Measurements from ENCODE around the gene AOAH.

AOAH gene

GRCh38 chr7:36686499-36686898 lies 37.8 kb downstream of the AOAH start:
- no peak overlapping the region for H3K4me3 ChIP-seq (replicated peaks; ENCODE audit: low read depth, low read length)
- peak; percentile 14 for DNase-seq (ENCODE audit: low read depth)
- TF ChIP-seq CTCF (IDR thresholded peaks at IDR 0.05; ENCODE audit: low read length, missing control alignments) = no peak

- H3K4me3 ChIP-seq (replicated peaks; ENCODE audit: low read depth, low read length) = no peak overlapping the region
- TF ChIP-seq CTCF (IDR thresholded peaks at IDR 0.05; ENCODE audit: low read length, missing control alignments) = no peak
- no peak for DNase-seq (ENCODE audit: low read depth)
These were observed 39.3 kb downstream of the AOAH start for GRCh38 chr7:36684954-36685353.

- DNase-seq (ENCODE audit: low read depth) = peak; percentile 43
These were observed 40.5 kb downstream of the AOAH start for GRCh38 chr7:36683695-36684357.

GRCh38 chr7:36683111-36683510 lies 41.2 kb downstream of the AOAH start:
- no peak overlapping the region for H3K4me3 ChIP-seq (replicated peaks; ENCODE audit: low read depth, low read length)
- DNase-seq (ENCODE audit: low read depth) = peak; percentile 19
- no peak for TF ChIP-seq CTCF (IDR thresholded peaks at IDR 0.05; ENCODE audit: low read length, missing control alignments)

More at GRCh38 chr7:36683695-36684357, 40.5 kb downstream of the AOAH start:
- TF ChIP-seq CTCF (IDR thresholded peaks at IDR 0.05; ENCODE audit: low read length, missing control alignments) = no peak
- no peak overlapping the region for H3K4me3 ChIP-seq (replicated peaks; ENCODE audit: low read depth, low read length)

GRCh38 chr7:36682102-36682501 lies 42.2 kb downstream of the AOAH start:
- DNase-seq (ENCODE audit: low read depth) = no peak
- H3K4me3 ChIP-seq (replicated peaks; ENCODE audit: low read depth, low read length) = no peak overlapping the region
- TF ChIP-seq CTCF (IDR thresholded peaks at IDR 0.05; ENCODE audit: low read length, missing control alignments) = no peak

- no peak for DNase-seq (ENCODE audit: low read depth)
- no peak overlapping the region for H3K4me3 ChIP-seq (replicated peaks; ENCODE audit: low read depth, low read length)
- TF ChIP-seq CTCF (IDR thresholded peaks at IDR 0.05; ENCODE audit: low read length, missing control alignments) = no peak
These were observed 46.4 kb downstream of the AOAH start for GRCh38 chr7:36677769-36678437.

GRCh38 chr7:36673703-36674102 lies 50.6 kb downstream of the AOAH start:
- no peak overlapping the region for H3K4me3 ChIP-seq (replicated peaks; ENCODE audit: low read depth, low read length)
- no peak for TF ChIP-seq CTCF (IDR thresholded peaks at IDR 0.05; ENCODE audit: low read length, missing control alignments)
- DNase-seq (ENCODE audit: low read depth) = no peak
